A172 (cell line): ENCODE data around the gene ZNF700. TPM values are rescaled to one million over a fixed set of nuclear protein-coding genes. Genes with fewer than 3 reads are reported as not detected.
"Not testable (repeated sequence)": the region's sequence is repeated elsewhere in the genome, so short reads cannot be mapped to it uniquely, and the experiment has no call there.

Experiments used
- DNase-seq: peaks from one replicate; pipeline ENCODE4 v3.0.0-alpha.2; 2015; ENCODE audit warnings: low spot score
- total RNA-seq: library from RNA; depleted of rRNA; stranded (reverse); fragments of >200 nt; shearing (Covaris generic); gene quantifications from 2 replicates; pipeline ENCODE4 v1.2.3, GENCODE V29; 2014

Gene ZNF700
- total RNA-seq, 1 experiment from 2014 or later, result 14.7 TPM

GRCh38 chr19:11938383-11938782, 13.5 kb downstream of the ZNF700 start:
- DNase-seq, result not testable (repeated sequence)

GRCh38 chr19:11941361-11941887, 16.5 kb downstream of the ZNF700 start:
- not testable (repeated sequence) for DNase-seq

- no peak for DNase-seq
Observed at GRCh38 chr19:11942008-11942842, 17.3 kb downstream of the ZNF700 start.

GRCh38 chr19:11942843-11943108, 17.9 kb downstream of the ZNF700 start:
- no peak for DNase-seq

- no peak for DNase-seq
Observed at GRCh38 chr19:11944656-11945055, 19.7 kb downstream of the ZNF700 start.

GRCh38 chr19:11948646-11949045, 23.7 kb downstream of the ZNF700 start:
- no peak for DNase-seq

- peak; percentile 9 for DNase-seq
Observed at GRCh38 chr19:11949201-11949600, 24.3 kb downstream of the ZNF700 start.

- not testable (repeated sequence) for DNase-seq
Observed at GRCh38 chr19:11949614-11950080, 24.7 kb downstream of the ZNF700 start.

- DNase-seq, result no peak
Observed at GRCh38 chr19:11950312-11950711, 25.4 kb downstream of the ZNF700 start.

- DNase-seq, result no peak
Observed at GRCh38 chr19:11963566-11964355, 38.9 kb downstream of the ZNF700 start.

- DNase-seq, result no peak
Observed at GRCh38 chr19:11964496-11964857, 39.6 kb downstream of the ZNF700 start.

GRCh38 chr19:11964858-11965645, 40.1 kb downstream of the ZNF700 start, which contains the start of gene ZNF763:
ZNF763 (plus strand) TSS chr19:11965040; CDS start chr19:11965209, 169 bp downstream.
- no peak for DNase-seq

- no peak for DNase-seq
Observed at GRCh38 chr19:11970174-11970573, 45.3 kb downstream of the ZNF700 start.

- DNase-seq, result no peak
Observed at GRCh38 chr19:11971041-11971440, 46.1 kb downstream of the ZNF700 start.

GRCh38 chr19:11973019-11973810, 48.3 kb downstream of the ZNF700 start:
- DNase-seq, result no peak

- DNase-seq, result no peak
Observed at GRCh38 chr19:11978492-11979100, 53.7 kb downstream of the ZNF700 start.

- DNase-seq, result no peak
Observed at GRCh38 chr19:11979527-11979926, 54.6 kb downstream of the ZNF700 start.

- DNase-seq, result peak; percentile 35
Observed at GRCh38 chr19:11982526-11982925, 57.6 kb downstream of the ZNF700 start.

- DNase-seq, result no peak
Observed at GRCh38 chr19:11984986-11985385, 60.1 kb downstream of the ZNF700 start.

GRCh38 chr19:11986754-11987153, 61.8 kb downstream of the ZNF700 start:
- DNase-seq, result no peak
